SK-N-SH (cell line): ENCODE data around the gene OXGR1. TPM values are rescaled to one million over a fixed set of nuclear protein-coding genes. Genes with fewer than 3 reads are reported as not detected.

ENCODE experiments used
- CTCF ChIA-PET: fragments of 300-600, 350-600 bp; formaldehyde crosslinking; extraction: SDS; loops from one replicate; lab custom pipeline; 2021; lab: Yijun Ruan, JAX
- POLR2A ChIA-PET: fragments of 350-600 bp; sonication (Branson Sonifier 250); formaldehyde crosslinking; extraction: SDS; loops from one replicate; lab custom pipeline; 2020; ENCODE audit warnings: antibody characterized with exemption, inconsistent platforms; lab: Yijun Ruan, JAX
- DNase-seq: peaks from one replicate; pipeline ENCODE4 v3.0.0; 2012
- H2AFZ ChIP-seq: fragments of 200-600 bp; sonication (generic); 2 replicates; pipeline ENCODE4 v1.8.1; 2016; ENCODE audit warnings: antibody characterized with exemption, mild to moderate bottlenecking, low read depth
- H3F3A ChIP-seq: fragments of 200-600 bp; sonication (generic); replicated peaks from 2 replicates; pipeline ENCODE3; 2016; ENCODE audit warnings: antibody characterized with exemption, mild to moderate bottlenecking; ENCODE audit not compliant: insufficient read depth
- H3K27ac ChIP-seq, 2 experiments: fragments of 200-500 bp in 1 of 2; fragments of 200-600 bp in 1 of 2; sonication (Bioruptor generic) in 1 of 2; sonication (generic), shearing (Covaris generic) in 1 of 2; 2 replicates each; pipeline versions ENCODE4 v1.5.1 to v1.6.1; 2014 to 2016; ENCODE audit warnings: low read depth in 2 of 2, inconsistent platforms in 1 of 2, low read length in 1 of 2, mild to moderate bottlenecking in 1 of 2, mixed read lengths in 1 of 2
- H3K27me3 ChIP-seq: fragments of 200-600 bp; sonication (generic), shearing (Covaris generic); 2 replicates; pipeline ENCODE4 v1.6.1; 2016; ENCODE audit warnings: mixed run types; ENCODE audit not compliant: insufficient read depth
- H3K36me3 ChIP-seq, 2 experiments: fragments of 200-500 bp in 1 of 2; fragments of 200-600 bp in 1 of 2; sonication (Bioruptor generic) in 1 of 2; sonication (generic) in 1 of 2; replicated peaks in 1 of 2; 2 replicates each; pipeline versions ENCODE3 to v1.5.1; 2014 to 2016; ENCODE audit warnings: low read length in 1 of 2, mild to moderate bottlenecking in 1 of 2; ENCODE audit not compliant: insufficient read depth in 2 of 2, control insufficient read depth in 1 of 2
- H3K4me1 ChIP-seq, 2 experiments: fragments of 200-500 bp in 1 of 2; fragments of 200-600 bp in 1 of 2; sonication (Bioruptor generic) in 1 of 2; sonication (generic), shearing (Covaris generic) in 1 of 2; 2 replicates each; pipeline versions ENCODE4 v1.5.1 to v1.6.1; 2014 to 2016; ENCODE audit warnings: low read depth in 1 of 2, low read length in 1 of 2, mixed run types in 1 of 2; ENCODE audit not compliant: insufficient read depth in 2 of 2, control insufficient read depth in 1 of 2
- H3K4me2 ChIP-seq: fragments of 200-600 bp; sonication (generic), shearing (Covaris generic); 2 replicates; pipeline ENCODE4 v1.6.1; 2017; ENCODE audit warnings: mixed run types
- H3K4me3 ChIP-seq, 2 experiments: fragments of 200-500 bp in 1 of 2; fragments of 200-600 bp in 1 of 2; sonication (Bioruptor generic) in 1 of 2; sonication (generic), shearing (Covaris generic) in 1 of 2; 2 replicates each; pipeline versions ENCODE4 v1.5.1 to v1.8.1; 2014 to 2016; ENCODE audit warnings: low read depth in 2 of 2, inconsistent platforms in 1 of 2, low read length in 1 of 2, mild to moderate bottlenecking in 1 of 2, mixed read lengths in 1 of 2, moderate library complexity in 1 of 2
- H3K79me2 ChIP-seq: fragments of 200-600 bp; sonication (generic); 2 replicates; pipeline ENCODE4 v1.8.1; 2017; ENCODE audit warnings: mild to moderate bottlenecking; ENCODE audit not compliant: insufficient read depth
- H3K9ac ChIP-seq: fragments of 200-600 bp; sonication (generic); 2 replicates; pipeline ENCODE4 v1.6.1; 2017; ENCODE audit warnings: mixed run types
- H3K9me2 ChIP-seq: fragments of 200-600 bp; sonication (generic); 2 replicates; pipeline ENCODE4 v1.6.1; 2017; ENCODE audit warnings: mixed run types
- H3K9me3 ChIP-seq: fragments of 200-600 bp; sonication (generic); 2 replicates; pipeline ENCODE4 v1.6.1; 2017; ENCODE audit warnings: mixed run types, mild to moderate bottlenecking, moderate library complexity
- H4K20me1 ChIP-seq: fragments of 200-600 bp; sonication (generic); 2 replicates; pipeline ENCODE4 v1.6.1; 2017; ENCODE audit warnings: mild to moderate bottlenecking, mixed run types; ENCODE audit not compliant: insufficient read depth
- CHD2 ChIP-seq: fragments of 150-350 bp; IDR thresholded peaks from 2 replicates; pipeline ENCODE4 v1.6.1; 2018; ENCODE audit warnings: low read length; ENCODE audit not compliant: partially characterized antibody
- CTCF ChIP-seq: fragments of 200-600 bp; sonication (generic); IDR thresholded peaks from 2 replicates; pipeline ENCODE4 v1.6.1; 2017; ENCODE audit warnings: antibody characterized with exemption, mild to moderate bottlenecking, moderate library complexity
- ELF1 ChIP-seq: IDR thresholded peaks from 2 replicates; pipeline ENCODE4 v1.4.0; 2012
- FOSL2 ChIP-seq: IDR thresholded peaks from 2 replicates; pipeline ENCODE4 v1.4.0; 2012; ENCODE audit warnings: low read depth, mild to moderate bottlenecking, moderate library complexity, borderline replicate concordance
- FOXJ3 ChIP-seq: sonication (generic); formaldehyde crosslinking; IDR thresholded peaks from 2 replicates; pipeline ENCODE4 v1.5.1; 2020; ENCODE audit warnings: mild to moderate bottlenecking, missing genetic modification reagents
- IRF3 ChIP-seq: fragments of 150-350 bp; IDR thresholded peaks from 2 replicates; pipeline ENCODE4 v1.6.1; 2016; ENCODE audit warnings: mild to moderate bottlenecking, low read depth, low read length
- JUND ChIP-seq: IDR thresholded peaks from 2 replicates; pipeline ENCODE4 v1.4.0; 2012
- MAX ChIP-seq: IDR thresholded peaks from 2 replicates; pipeline ENCODE4 v1.4.0; 2012; ENCODE audit warnings: low read depth
- MXI1 ChIP-seq: IDR thresholded peaks from 2 replicates; pipeline ENCODE4 v1.6.1; 2012; ENCODE audit warnings: mild to moderate bottlenecking, low read depth, low read length, improper control_type of control experiment
- NRF1 ChIP-seq: IDR thresholded peaks from 2 replicates; pipeline ENCODE4 v1.6.1; 2012; ENCODE audit warnings: low read depth, mild to moderate bottlenecking, low read length
- POLR2AphosphoS5 ChIP-seq: IDR thresholded peaks from 2 replicates; pipeline ENCODE4 v1.6.1; 2012; ENCODE audit warnings: low read depth, low read length
- RAD21 ChIP-seq: IDR thresholded peaks from 2 replicates; pipeline ENCODE4 v1.6.1; 2012; ENCODE audit warnings: mild to moderate bottlenecking, low read length
- RCOR1 ChIP-seq: fragments of 150-350 bp; IDR thresholded peaks from 2 replicates; pipeline ENCODE4 v1.6.1; 2017; ENCODE audit warnings: antibody characterized with exemption, low read length
- REST ChIP-seq: IDR thresholded peaks from 2 replicates; pipeline ENCODE4 v1.6.1; 2012; ENCODE audit warnings: mild to moderate bottlenecking, low read depth, low read length, moderate library complexity
- SIN3A ChIP-seq: IDR thresholded peaks from 2 replicates; pipeline ENCODE4 v1.6.1; 2012; ENCODE audit warnings: low read depth, mild to moderate bottlenecking, low read length, moderate library complexity, borderline replicate concordance
- TAF1 ChIP-seq: IDR thresholded peaks from 2 replicates; pipeline ENCODE4 v1.6.1; 2012; ENCODE audit warnings: low read depth, mild to moderate bottlenecking, low read length, moderate library complexity, borderline replicate concordance
- TEAD4 ChIP-seq: IDR thresholded peaks from 2 replicates; pipeline ENCODE4 v1.4.0; 2012; ENCODE audit warnings: mild to moderate bottlenecking, borderline replicate concordance; ENCODE audit not compliant: insufficient read depth
- USF1 ChIP-seq: IDR thresholded peaks from 2 replicates; pipeline ENCODE4 v1.4.0; 2012; ENCODE audit warnings: low read depth, borderline replicate concordance
- WGBS: methylation state at CpG from one replicate; pipeline ENCODE4 v1.1.6; 2017; ENCODE audit warnings: low lambda C conversion rate; 5-methylcytosine and 5-hydroxymethylcytosine counted together
- polyA plus RNA-seq, 3 experiments: library from polyadenylated mRNA; depleted of rRNA; stranded (reverse); fragments of >200 nt; gene quantifications; 2 replicates each; pipeline ENCODE4 v1.2.3, GENCODE V29; 2012

The OXGR1 gene
- polyA plus RNA-seq, 1 of the 3 experiments (the other 2 are of a cell fraction), result not detected

- POLR2A ChIA-PET, result no interaction called here
- H3K79me2 ChIP-seq, result no peaks in the 10 kb centered on the region
- DNase-seq, result no peak
- no peak overlapping the region for H3K27ac ChIP-seq
- H3K9me2 ChIP-seq, result no peaks in the 10 kb centered on the region
- peaks cover 0 to 16% of the 10 kb centered on the region in 2 experiments; a peak in 2 of 4 replicates for H3K4me1 ChIP-seq
- TF ChIP-seq TAF1 (no peak), MAX (no peak), TEAD4 (no peak), RCOR1 (no peak), SIN3A (no peak), FOSL2 (no peak), JUND (no peak), POLR2AphosphoS5 (no peak), RAD21 (no peak), NRF1 (no peak), FOXJ3 (CRISPR knock-in tag) (no peak), IRF3 (no peak), CHD2 (no peak), USF1 (no peak), MXI1 (no peak), CTCF (no peak), REST (no peak), ELF1 (no peak)
- H3K9me3 ChIP-seq, result no peaks in the 10 kb centered on the region
- no peak overlapping the region for H3K9ac ChIP-seq
- H3K27me3 ChIP-seq, result peaks cover 10% of the 10 kb centered on the region; the same call in 1 of the 2 replicates
- H3K4me2 ChIP-seq, result no peak overlapping the region
- no peak overlapping the region for H2AFZ ChIP-seq
- H3K36me3 ChIP-seq, result no peaks in the 10 kb centered on the region
- H3F3A ChIP-seq, result no peaks in the 10 kb centered on the region
- no peak overlapping the region for H3K4me3 ChIP-seq
- CTCF ChIA-PET, result interaction anchor here (1.0 to 1.2 kb wide), 2 partner anchors 9 to 13 kb away, joined by 3 to 6 read pairs; no protein-coding TSS in a partner anchor
- H4K20me1 ChIP-seq, result no peaks in the 10 kb centered on the region
- WGBS, result 35% methylated on average over 4 of the region's 4 CpGs
Observed at GRCh38 chr13:97008643-97009042, 14.4 kb upstream of the OXGR1 start.
